Right renal pelvis (tissue), 4 donors: ENCODE measurements around the gene TMEM51. TPM values are rescaled to one million over a fixed set of nuclear protein-coding genes. Genes with fewer than 3 reads are reported as not detected.

Experiments
- DNase-seq, 4 donors: peaks; one replicate each; pipeline ENCODE4 v3.0.0-alpha.2; 2013; ENCODE audit warnings: low read depth in 4 of 4, low spot score in 3 of 4, missing footprints in 1 of 4
- polyA plus RNA-seq, 4 donors: library from polyadenylated mRNA; unstranded; fragments of 120-200 nt; gene quantifications; one replicate each; pipeline ENCODE4 v1.2.1, GENCODE V29; 2013; ENCODE audit not compliant: insufficient read length in 4 of 4

Gene TMEM51
- polyA plus RNA-seq, 4 donors, result 18.4 to 23.8 (median 19.6) TPM

DNA sequence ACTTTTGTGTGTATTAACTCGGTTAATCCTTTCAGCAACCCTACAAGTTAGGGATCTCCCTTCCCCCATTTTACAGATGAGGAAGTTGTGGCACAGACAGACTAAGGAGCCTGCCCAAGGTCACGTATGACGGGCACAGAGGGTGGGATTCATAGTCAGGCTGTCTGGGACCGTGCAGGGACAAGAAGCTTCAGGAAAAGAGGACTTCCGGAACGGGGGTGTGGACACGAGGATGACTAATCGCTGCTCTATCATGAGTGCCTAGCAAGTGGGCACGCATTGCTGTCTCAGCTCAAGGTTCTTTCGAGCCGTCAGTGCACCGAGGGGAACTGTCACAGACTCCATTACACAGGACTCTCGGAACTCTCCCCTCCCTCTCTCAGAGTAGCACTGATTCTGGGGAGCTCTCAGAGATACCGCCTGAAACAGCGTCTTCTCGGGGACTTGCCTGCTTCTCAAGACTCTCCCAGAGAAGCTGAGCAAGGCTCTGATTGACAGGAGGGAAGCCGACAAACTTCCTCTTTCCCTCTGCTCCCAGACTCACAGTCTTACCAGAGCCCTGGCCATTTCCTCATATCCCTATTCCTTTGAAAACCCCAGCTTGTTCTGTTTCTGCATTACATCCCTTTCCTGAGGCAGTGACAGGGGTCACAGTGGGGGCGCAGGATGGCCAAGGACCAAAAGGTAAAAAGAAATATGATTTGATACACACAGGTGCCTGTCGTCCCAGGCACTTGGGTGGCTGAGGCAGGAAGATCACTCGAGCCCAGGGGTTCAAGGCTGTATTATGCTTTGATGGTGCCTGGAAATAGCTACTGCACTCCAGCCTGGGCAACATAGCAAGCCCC is 107.8 kb downstream of the TMEM51 start:
- no peak for DNase-seq

DNA sequence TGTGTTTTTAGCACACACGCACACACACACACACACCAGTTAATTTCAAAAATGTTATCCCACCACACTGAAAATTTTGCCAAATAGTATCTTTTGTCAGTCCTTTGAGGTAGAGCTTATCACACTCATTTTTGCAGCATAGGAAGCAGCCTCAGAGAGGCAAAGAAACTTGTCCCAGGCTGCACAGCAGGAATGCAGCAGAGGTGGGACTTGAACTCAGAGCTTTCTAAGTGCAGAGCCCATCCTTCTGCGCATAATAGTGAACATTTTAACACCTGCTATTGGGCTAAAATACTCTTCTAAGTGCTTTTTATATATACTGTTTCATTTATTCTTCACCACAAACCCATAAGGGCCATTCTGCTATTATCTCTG is 108.4 kb downstream of the TMEM51 start:
- DNase-seq, result no peak

- DNase-seq, result no peak
Observed at GRCh38 chr1:15262706-15263105, 109.2 kb downstream of the TMEM51 start.

GRCh38 chr1:15264769-15265168 is 111.2 kb downstream of the TMEM51 start:
- DNase-seq, result no peak

Other genes starting within 250 kb of the TMEM51 start
- 1 to 10 TPM; 2.8 to 3.9 (median 3.3) TPM for gene FHAD1, start 93.5 kb downstream of the TMEM51 start, polyA plus RNA-seq